ENCODE measurements around the gene HMGN4. TPM values are rescaled to one million over a fixed set of nuclear protein-coding genes. Genes with fewer than 3 reads are reported as not detected.

Gene HMGN4
- total and polyA plus RNA-seq, 9 of the 15 experiments (the other 6 are each of a cell fraction or from before 2014, with no cell fraction given) = 35.4 to 134 (median 94.1) TPM

GRCh38 chr6:26521600-26522391, 16.4 kb upstream of the HMGN4 start (continued):
- TF ChIP-seq ZNF3 (CRISPR knock-in tag; IDR thresholded peaks at IDR 0.05) (no peak), MAFF (IDR thresholded peaks at IDR 0.05; ENCODE audit: low read length) (no peak), CBX1 (IDR thresholded peaks at IDR 0.05; ENCODE audit: low read depth) (peak; percentile 68; the same call in 1 of the 2 replicates), ZC3H4 (CRISPR knock-in tag; IDR thresholded peaks at IDR 0.05; ENCODE audit: borderline replicate concordance) (peak; percentile 78; the same call in 1 of the 2 replicates), ZNF174 (CRISPR knock-in tag; IDR thresholded peaks at IDR 0.05) (no peak), TRIM25 (IDR thresholded peaks at IDR 0.05; ENCODE audit: borderline replicate concordance) (no peak), CTBP1 (IDR thresholded peaks at IDR 0.05; ENCODE audit: borderline replicate concordance) (peak; percentile 95), SIN3A (IDR thresholded peaks at IDR 0.05; ENCODE audit: borderline replicate concordance in 2 of 2, control insufficient read depth in 1 of 2, low read depth in 2 of 2, low read length in 2 of 2) (no peak), NFYB (IDR thresholded peaks at IDR 0.05; ENCODE audit: extremely low read depth, insufficient read length) (no peak), ZNF212 (CRISPR knock-in tag; IDR thresholded peaks at IDR 0.05) (peak; percentile 10; the same call in 1 of the 2 replicates), ILF3 (IDR thresholded peaks at IDR 0.05; ENCODE audit: borderline replicate concordance) (peak; percentile 30; the same call in 1 of the 2 replicates), TCFL5 (CRISPR knock-in tag; conservative IDR thresholded peaks at IDR 0.05) (no peak), CBX3 (IDR thresholded peaks at IDR 0.05; ENCODE audit: borderline replicate concordance in 1 of 2, low read length in 2 of 2) (no peak), SMC3 (conservative IDR thresholded peaks at IDR 0.05; ENCODE audit: insufficient read depth, low read depth, low read length) (0 out of 2 replicates have a peak, but pooled peaks have one; percentile 5), MTA2 (IDR thresholded peaks at IDR 0.05; ENCODE audit: low read depth) (no peak), PURB (CRISPR knock-in tag; IDR thresholded peaks at IDR 0.05; ENCODE audit: low read depth) (no peak), ID3 (CRISPR knock-in tag; IDR thresholded peaks at IDR 0.05) (no peak), ID3 (tag; IDR thresholded peaks at IDR 0.05) (peak; percentile 75), RNF2 (IDR thresholded peaks at IDR 0.05) (0 out of 2 replicates have a peak, but pooled peaks have one; percentile 70), ZNF324 (CRISPR knock-in tag; IDR thresholded peaks at IDR 0.05) (no peak), ZBTB8A (IDR thresholded peaks at IDR 0.05; ENCODE audit: partially characterized antibody) (no peak), ZNF449 (CRISPR knock-in tag; IDR thresholded peaks at IDR 0.05) (0 out of 2 replicates have a peak, but pooled peaks have one; percentile 61), ZNF764 (CRISPR knock-in tag; IDR thresholded peaks at IDR 0.05; ENCODE audit: low read depth) (no peak), RHOXF2B (CRISPR knock-in tag; conservative IDR thresholded peaks at IDR 0.05) (0 out of 2 replicates have a peak, but pooled peaks have one; percentile 17), EWSR1 (IDR thresholded peaks at IDR 0.05; ENCODE audit: borderline replicate concordance, low read depth, partially characterized antibody) (no peak), EGR1 (conservative IDR thresholded peaks at IDR 0.05) (no peak)

Data from K562 (cell line).